HuH-7.5 (cell line): ENCODE measurements around the gene PLCD3.
"Not testable (repeated sequence)": the region's sequence is repeated elsewhere in the genome, so short reads cannot be mapped to it uniquely, and the experiment has no call there.

ENCODE experiments used
- DNase-seq: peaks from one replicate; pipeline ENCODE4 v3.0.0; 2011; ENCODE audit warnings: low spot score

The PLCD3 gene

DNA sequence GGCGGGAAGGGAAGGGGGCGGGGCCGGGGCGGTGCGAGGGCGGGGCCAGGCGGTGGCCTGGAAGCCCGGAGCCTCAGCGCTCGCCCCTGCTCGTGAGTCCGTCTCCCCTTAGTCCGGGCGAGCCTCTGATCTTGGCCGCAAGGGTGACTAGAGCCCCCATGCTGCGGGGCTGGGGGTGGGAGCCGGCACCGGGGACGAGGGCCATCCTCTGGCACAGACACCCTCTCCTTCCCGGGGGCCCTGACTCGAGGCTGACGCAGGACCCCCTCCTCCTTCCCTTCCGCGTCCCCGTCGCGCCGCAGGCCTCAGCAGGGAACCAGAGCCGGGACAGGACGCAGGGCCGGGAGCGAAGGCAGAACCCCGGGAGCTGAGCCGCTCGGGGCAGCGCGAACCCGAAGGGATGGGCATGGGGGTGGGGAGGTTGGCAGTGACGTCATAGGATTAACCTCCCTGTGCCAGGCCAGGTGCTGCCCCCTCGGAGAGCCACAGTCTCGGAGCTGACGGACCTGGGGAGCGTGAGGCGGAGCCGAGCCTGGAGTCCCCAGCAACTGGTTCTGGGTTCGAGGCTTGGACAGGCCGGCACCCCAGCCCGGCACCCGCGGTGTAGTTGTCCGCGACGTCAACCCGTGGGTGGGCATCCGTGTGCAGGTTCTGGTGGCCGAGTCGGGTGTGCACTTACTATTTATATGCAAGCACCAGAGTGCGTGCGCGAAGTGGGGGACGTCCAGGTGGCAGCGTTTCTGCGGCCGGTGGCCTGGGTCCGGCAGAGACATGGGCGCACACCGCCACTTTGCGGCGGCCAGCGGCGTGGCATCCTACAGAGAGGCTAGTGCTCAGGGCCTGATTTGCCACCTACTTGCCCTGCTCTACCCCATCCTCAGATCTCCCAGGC is 503 bp upstream of the PLCD3 start:
- peak; percentile 93 for DNase-seq

DNA sequence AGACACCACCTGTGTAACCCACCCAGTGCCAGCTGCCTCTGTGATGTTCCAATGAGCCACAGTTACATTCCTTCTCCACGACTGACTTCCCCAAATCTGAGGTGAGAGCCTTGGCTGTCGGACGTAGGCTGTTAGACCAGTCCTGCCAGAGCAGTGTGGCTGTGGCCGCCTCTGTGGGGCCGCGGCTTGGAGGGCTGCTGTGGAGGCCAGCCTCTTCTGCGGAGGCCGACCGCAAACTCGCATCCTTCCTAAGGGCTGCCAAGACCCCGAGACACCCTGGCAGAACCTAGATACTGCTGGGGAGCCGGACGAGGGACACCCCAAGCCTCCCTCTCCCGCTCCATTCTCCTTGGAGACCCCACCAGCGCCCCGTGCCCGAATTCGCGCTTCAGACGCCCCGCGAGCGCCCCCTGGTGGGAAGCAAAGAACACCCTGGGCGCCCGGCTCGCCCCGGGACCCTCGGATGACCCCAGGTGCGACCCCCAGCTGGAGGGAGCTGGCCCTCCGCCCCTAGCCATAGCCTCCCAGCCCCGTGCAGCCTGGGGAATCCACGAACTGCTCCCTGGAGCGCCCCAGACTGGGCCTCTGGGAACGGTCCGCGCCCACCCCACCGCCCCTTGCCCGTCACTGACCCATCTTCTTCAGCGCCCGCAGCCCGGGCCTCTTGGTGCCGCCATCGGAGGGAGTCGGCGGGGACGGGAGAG is 547 bp downstream of the PLCD3 start:
- DNase-seq = peak; percentile 55

- no peak for DNase-seq
Measured at GRCh38 chr17:45130681-45131615, 1.4 kb downstream of the PLCD3 start.

- DNase-seq = no peak
Measured at GRCh38 chr17:45129940-45130680, 2.2 kb downstream of the PLCD3 start.

DNA sequence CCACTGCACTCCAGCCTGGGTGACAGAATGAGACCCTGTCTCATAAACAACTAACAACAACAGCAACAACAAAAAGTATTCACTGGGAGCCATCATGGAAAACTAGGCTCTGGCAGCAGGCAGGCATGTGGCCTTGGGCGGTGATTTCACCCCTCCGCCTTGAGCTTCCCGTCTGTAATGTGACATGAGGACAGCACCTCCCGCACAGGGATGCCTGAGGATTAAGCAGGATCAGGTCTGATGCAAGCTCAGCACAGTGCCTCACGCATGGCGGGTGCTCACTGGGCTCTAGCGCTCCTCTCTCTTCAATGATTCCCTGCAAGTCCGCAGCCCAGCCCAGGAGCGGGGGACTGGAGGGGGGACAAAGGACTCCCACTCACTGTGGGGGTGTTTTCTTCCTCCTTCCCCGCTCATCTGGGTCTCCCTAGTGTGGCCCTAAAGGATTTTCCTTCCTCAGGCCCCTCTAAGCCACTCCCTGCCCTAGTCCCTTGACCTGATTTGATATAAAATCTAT is 2.8 kb downstream of the PLCD3 start:
- no peak for DNase-seq

GRCh38 chr17:45128989-45129388 is 3.3 kb downstream of the PLCD3 start:
- DNase-seq = no peak

- DNase-seq = no peak
Measured at GRCh38 chr17:45128331-45128730, 4.0 kb downstream of the PLCD3 start.

GRCh38 chr17:45127548-45128300 is 4.6 kb downstream of the PLCD3 start:
- DNase-seq = peak; percentile 61

GRCh38 chr17:45127207-45127547 is 5.1 kb downstream of the PLCD3 start:
- DNase-seq = no peak

DNA sequence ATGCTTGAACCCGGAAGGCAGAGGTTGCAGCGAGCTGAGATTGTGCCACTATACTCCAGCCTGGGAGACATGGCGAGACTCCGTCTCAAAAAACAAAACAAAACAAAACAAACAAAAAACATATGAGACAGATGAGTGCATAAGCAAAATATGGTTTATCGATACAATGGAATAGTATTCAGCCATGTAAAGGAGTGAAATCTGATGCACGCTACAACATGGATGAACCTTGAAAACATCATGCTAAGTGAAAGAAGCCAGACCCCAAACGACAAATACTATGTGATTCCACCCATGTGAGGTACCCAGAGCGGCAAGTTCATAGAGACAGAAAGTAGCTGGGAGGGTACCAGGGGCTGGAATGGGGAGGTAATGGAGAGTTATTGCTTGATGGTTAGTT is 6.8 kb downstream of the PLCD3 start:
- DNase-seq = no peak

GRCh38 chr17:45124797-45125122 is 7.6 kb downstream of the PLCD3 start:
- DNase-seq = not testable (repeated sequence)

- DNase-seq = no peak
Measured at GRCh38 chr17:45123930-45124796, 8.2 kb downstream of the PLCD3 start.

DNA sequence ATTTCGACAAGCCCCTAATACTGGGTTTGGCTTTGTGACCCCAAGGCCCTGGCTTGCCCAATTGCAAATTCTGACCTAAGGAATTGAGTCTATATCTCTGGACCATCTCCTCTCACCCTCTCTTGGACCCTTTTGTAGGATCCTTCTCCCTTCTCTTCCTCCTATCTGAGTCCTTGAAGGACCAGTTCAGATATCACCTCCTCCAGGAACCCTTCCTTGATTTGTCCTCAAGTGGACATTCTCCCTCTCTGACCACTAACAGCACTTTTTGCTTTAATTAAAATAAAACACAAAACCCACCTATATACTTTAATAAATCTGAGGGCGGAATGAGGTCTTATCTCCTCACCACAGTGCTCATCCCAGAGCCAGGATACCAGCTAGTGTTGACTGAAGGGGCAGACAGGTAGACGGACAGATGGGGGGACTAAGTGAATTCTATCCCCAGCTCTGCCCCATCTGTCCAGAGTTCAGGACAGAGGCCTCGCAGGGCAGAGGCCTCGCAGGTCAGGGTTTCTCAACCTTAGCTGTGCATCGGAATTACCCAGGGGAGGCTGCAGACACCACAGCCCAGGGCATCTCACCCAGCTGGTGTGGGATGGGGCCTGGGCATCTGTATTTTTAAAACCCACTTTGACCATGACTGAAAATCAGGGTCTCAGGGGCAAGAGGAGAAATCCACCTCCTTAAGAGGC is 9.1 kb downstream of the PLCD3 start:
- DNase-seq = no peak

DNA sequence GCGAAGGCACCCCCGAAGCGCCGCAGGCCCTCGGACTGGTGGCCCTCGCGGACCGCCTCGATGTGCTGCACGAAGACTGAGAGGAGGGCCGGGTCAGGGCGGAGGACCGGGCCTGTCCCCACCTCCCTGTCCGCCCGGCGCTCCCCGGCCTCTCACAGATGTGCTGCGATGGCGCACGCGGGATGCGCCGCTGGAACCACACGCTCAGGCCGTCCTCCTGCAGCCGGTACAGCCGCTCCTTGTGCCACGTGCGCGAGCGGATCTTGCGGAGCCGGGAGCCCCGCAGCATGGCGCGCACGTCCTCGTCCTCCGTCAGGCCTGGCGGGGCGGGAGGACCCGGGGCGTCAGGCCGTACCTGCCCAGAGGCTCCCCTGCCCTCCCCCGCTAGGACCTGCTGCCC is 11.3 kb downstream of the PLCD3 start:
- no peak for DNase-seq

DNA sequence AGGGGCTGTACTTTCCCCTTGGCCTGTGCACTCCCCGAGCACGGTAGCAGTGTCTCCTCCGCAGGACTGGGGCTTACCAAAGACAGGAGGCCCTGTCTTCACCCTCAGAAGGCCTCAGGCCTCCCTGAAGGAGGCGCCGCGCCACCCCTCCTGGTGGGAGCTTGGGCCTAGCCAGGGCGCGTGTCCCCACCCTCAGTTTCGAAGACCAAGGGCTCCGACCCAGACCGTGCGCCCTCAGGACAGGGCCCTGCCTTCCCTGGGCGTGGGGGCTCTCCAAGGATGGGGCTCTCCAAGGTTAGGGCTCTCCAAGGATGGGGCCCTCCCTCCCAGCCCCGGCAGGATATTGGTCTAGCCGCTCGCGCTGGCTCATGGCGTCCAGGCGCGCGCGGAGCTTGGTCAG is 11.8 kb downstream of the PLCD3 start:
- DNase-seq = no peak

DNA sequence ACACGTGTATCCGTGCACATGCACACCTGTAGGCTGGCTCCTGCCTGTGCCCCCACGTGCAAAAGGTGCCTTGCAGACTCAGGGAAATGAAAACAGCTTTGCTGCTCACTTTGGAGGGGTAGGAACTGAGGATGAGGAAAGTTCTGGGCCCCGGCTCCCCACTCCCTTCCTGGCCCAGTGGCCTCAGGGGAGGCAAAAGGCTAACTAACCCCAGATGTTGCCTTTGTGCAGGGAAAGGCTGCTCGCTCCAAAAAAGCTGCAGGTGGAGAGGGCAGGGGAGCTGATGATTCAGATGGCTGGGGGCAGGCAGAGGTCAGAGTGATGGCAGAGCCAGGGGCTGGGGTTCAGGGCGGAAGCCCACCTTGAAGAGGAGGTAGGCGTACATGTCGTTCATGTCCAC is 12.4 kb downstream of the PLCD3 start:
- no peak for DNase-seq

DNA sequence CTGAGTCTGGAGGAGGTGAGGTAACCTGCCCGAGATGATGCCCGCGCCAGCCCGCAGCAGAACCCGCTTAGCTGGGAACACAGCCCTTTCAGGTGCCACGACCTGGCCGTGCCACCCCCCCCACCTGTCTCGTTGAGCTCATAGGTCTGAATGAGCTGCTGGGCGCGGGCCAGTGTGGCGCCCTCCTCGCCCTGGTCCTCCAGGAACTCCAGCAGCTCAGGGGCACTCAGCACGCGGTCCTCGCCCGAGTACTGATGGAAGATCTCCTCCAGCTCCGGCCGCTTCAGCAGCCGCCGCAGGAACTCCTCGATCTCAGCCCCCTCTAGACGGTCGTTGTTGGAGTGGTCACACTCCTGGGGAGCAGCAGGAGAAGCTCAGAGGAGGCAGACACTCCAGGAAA is 13.6 kb downstream of the PLCD3 start:
- no peak for DNase-seq

DNA sequence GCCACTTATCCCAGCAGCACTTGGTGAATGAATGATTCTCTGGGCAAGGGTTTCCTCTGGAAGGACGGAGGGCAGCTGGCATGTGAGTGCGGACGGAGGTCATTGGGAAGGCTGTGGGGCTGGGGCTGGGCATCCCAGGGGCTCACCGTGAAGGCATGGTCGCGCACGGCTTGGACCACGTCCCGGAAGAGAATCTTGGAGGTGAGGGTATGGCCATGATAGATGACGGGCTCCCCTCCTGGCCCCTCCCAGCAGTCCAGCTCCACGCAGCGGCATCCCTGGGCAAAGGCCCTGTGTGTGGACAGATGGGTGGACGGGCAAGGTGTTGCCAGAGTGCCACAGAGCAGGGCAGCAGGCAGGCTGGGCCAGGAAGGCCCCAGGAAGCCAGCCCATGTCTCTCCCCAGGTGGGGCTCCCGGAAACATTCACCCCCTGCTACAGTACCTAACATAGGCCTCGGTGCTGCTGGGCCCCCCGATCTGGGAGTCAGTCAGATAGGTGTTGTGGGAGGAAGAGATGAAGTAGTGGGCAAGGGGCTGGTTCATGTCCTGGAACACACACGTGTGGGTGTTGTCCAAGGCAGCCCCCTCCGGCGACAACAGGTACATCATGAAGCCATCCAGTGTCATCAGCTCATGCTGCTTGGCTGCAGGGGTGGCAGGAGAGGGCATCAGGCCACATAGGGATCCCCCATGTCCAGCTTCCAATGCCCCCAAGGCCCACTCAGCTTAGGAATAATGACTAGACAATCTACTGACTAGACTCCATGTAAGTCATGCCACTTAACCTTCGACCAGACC is 14.3 kb downstream of the PLCD3 start:
- DNase-seq = no peak
